ENCODE data around the gene FARS2.

The FARS2 gene

GRCh38 chr6:5514353-5514752 is 253.0 kb downstream of the FARS2 start:
- DNase-seq = no peak

GRCh38 chr6:5515200-5515599 is 253.9 kb downstream of the FARS2 start:
- no peak for DNase-seq

- no peak for DNase-seq
Observed at GRCh38 chr6:5516036-5516435, 254.7 kb downstream of the FARS2 start.

GRCh38 chr6:5517796-5518195 is 256.5 kb downstream of the FARS2 start:
- DNase-seq = no peak

GRCh38 chr6:5518936-5519491 is 257.7 kb downstream of the FARS2 start:
- DNase-seq = no peak

GRCh38 chr6:5520796-5521195 is 259.5 kb downstream of the FARS2 start:
- DNase-seq = no peak

GRCh38 chr6:5521322-5521721 is 260.0 kb downstream of the FARS2 start:
- DNase-seq = no peak

- DNase-seq = no peak
Observed at GRCh38 chr6:5522147-5522546, 260.8 kb downstream of the FARS2 start.

GRCh38 chr6:5524110-5524509 is 262.8 kb downstream of the FARS2 start:
- DNase-seq = no peak

GRCh38 chr6:5525209-5525608 is 263.9 kb downstream of the FARS2 start:
- no peak for DNase-seq

GRCh38 chr6:5529015-5529414 is 267.7 kb downstream of the FARS2 start:
- DNase-seq = no peak

- no peak for DNase-seq
Observed at GRCh38 chr6:5529733-5530132, 268.4 kb downstream of the FARS2 start.

GRCh38 chr6:5531161-5531560 is 269.8 kb downstream of the FARS2 start:
- no peak for DNase-seq

- no peak for DNase-seq
Observed at GRCh38 chr6:5531853-5532375, 270.6 kb downstream of the FARS2 start.

GRCh38 chr6:5532941-5533340 is 271.6 kb downstream of the FARS2 start:
- no peak for DNase-seq

- no peak for DNase-seq
Observed at GRCh38 chr6:5534643-5535042, 273.3 kb downstream of the FARS2 start.

- DNase-seq = no peak
Observed at GRCh38 chr6:5536644-5537043, 275.3 kb downstream of the FARS2 start.

- DNase-seq = no peak
Observed at GRCh38 chr6:5537132-5537531, 275.8 kb downstream of the FARS2 start.

GRCh38 chr6:5537967-5538366 is 276.7 kb downstream of the FARS2 start:
- no peak for DNase-seq

GRCh38 chr6:5540370-5540769 is 279.1 kb downstream of the FARS2 start:
- no peak for DNase-seq

GRCh38 chr6:5541025-5541424 is 279.7 kb downstream of the FARS2 start:
- no peak for DNase-seq

GRCh38 chr6:5541751-5542432 is 280.6 kb downstream of the FARS2 start:
- no peak for DNase-seq

GRCh38 chr6:5547556-5547955 is 286.2 kb downstream of the FARS2 start:
- no peak for DNase-seq

GRCh38 chr6:5550631-5551030 is 289.3 kb downstream of the FARS2 start:
- no peak for DNase-seq

- no peak for DNase-seq
Observed at GRCh38 chr6:5552243-5552642, 290.9 kb downstream of the FARS2 start.

All from NCI-H510A (cell line).